ENCODE measurements around the gene ELAVL3. TPM values are rescaled to one million over a fixed set of nuclear protein-coding genes. Genes with fewer than 3 reads are reported as not detected.
A peak's percentile ranks its signal among the peaks of the same experiment; 100 is the strongest.

ELAVL3 gene
- total RNA-seq, 2 experiments from 2014 or later: 0.66 TPM; not detected in 1

DNA sequence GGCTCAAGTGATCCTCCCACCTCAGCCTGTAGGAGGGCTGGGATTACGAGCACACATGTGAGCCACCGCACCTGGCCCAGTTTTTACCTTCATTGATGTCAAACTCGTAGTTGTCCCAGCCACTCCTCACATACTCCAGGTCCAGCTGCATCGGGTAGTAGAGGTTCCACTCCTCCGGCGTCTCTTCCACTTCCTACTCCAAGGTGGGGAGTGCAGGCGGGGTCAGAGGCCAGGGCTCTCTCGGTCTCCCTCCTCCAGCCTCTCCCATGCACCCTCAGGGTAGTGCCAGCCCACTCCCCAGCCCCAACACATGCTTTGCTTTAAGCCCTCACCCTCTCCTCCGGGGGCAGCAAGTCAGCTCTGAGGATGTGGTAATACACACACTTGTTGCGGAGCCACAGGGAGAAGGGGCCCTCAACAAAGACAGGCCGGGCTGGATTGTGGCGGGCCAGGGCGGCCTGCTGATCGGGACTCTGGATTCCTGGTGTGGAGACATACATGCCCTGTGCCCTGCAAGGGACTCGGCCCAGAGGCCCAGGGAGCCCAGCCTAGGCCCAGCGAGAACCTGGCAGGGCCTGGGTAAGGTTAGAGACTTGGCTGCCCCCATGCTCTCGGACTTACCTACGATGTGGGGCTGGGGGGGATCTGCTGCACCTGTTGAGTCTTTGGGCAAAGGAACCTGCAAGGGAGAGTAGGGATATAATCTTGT is 26.7 kb upstream of the ELAVL3 start:
- H3K27ac Mint-ChIP-seq: peak overlapping the region; percentile 53
- Histone ChIP-seq H3K9me3 (ENCODE audit: control insufficient read depth in 1 of 2, insufficient read depth in 1 of 2, low read length in 2 of 2) (no peaks in the 10 kb centered on the region), H3K36me3 (ENCODE audit: insufficient read depth, low read length) (peaks cover under 1% of the 10 kb centered on the region), H3K4me3 (ENCODE audit: low read length) (no peak overlapping the region), H3K27me3 (ENCODE audit: control insufficient read depth in 1 of 2, insufficient read depth in 2 of 2, low read length in 2 of 2) (no peaks in the 10 kb centered on the region), H3K4me1 (ENCODE audit: insufficient read depth, low read length) (peaks cover 20% of the 10 kb centered on the region), H3K27ac (ENCODE audit: low read depth in 1 of 2, low read length in 2 of 2) (no peak overlapping the region)
- H3K9me3 Mint-ChIP-seq: no peaks in the 10 kb centered on the region
- intact Hi-C loops (cut with DNase I, micrococcal nuclease): loop anchor here (1.0 to 10.0 kb wide), 4 partner anchors 20 to 1187 kb away; partner anchors contain the start of genes EPOR (in 1 of the 2), FBXW9 (in 1 of the 2) and SWSAP1 (in 1 of the 2)
- H3K27me3 Mint-ChIP-seq: no peaks in the 10 kb centered on the region
- ChIA-PET POLR2A (interaction anchor here (1.2 kb wide), 1 partner anchor 10 kb away, joined by 3 read pairs; no protein-coding TSS in a partner anchor), CTCF (no interaction called here)
- ATAC-seq (ENCODE audit: poor library complexity) (no peak), DNase-seq (no peak)
- H3K4me3 Mint-ChIP-seq: peak overlapping the region; percentile 97
- TF ChIP-seq, protein P1, sequence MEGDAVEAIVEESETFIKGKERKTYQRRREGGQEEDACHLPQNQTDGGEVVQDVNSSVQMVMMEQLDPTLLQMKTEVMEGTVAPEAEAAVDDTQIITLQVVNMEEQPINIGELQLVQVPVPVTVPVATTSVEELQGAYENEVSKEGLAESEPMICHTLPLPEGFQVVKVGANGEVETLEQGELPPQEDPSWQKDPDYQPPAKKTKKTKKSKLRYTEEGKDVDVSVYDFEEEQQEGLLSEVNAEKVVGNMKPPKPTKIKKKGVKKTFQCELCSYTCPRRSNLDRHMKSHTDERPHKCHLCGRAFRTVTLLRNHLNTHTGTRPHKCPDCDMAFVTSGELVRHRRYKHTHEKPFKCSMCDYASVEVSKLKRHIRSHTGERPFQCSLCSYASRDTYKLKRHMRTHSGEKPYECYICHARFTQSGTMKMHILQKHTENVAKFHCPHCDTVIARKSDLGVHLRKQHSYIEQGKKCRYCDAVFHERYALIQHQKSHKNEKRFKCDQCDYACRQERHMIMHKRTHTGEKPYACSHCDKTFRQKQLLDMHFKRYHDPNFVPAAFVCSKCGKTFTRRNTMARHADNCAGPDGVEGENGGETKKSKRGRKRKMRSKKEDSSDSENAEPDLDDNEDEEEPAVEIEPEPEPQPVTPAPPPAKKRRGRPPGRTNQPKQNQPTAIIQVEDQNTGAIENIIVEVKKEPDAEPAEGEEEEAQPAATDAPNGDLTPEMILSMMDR (IDR thresholded peaks at IDR 0.05): no peak
- H3K36me3 Mint-ChIP-seq (ENCODE audit: low read depth): peaks cover 36% of the 10 kb centered on the region
- H3K4me1 Mint-ChIP-seq (ENCODE audit: low read depth): peaks cover 14% of the 10 kb centered on the region

DNA sequence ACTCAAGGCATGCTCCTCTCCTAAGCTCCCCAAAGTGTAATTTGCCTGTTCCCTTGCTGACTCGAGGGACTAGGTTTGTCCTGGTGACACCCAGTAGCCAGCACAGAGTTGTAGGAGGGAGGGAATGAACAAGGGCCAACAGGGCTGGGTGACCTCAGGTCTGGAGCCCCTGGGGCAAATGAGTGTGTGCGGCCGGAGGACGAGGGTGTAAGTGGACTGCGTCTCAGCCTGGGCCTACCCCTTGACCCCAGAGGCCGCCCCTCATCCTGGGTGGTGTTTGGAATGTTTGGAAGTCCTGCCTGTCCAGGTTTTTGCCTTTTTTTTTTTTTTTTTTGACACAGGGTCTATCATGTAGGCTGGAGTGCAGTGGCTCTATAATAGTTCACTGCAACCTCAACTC is 26.1 kb upstream of the ELAVL3 start:
- CTCF ChIA-PET: no interaction called here
- no peaks in the 10 kb centered on the region for H3K27me3 ChIP-seq (ENCODE audit: control insufficient read depth in 1 of 2, insufficient read depth in 2 of 2, low read length in 2 of 2)
- POLR2A ChIA-PET: interaction anchor here (1.2 kb wide), 1 partner anchor 9 kb away, joined by 3 read pairs; no protein-coding TSS in a partner anchor
- intact Hi-C loops (cut with DNase I, micrococcal nuclease): loop anchor here (1.0 to 10.0 kb wide), 4 partner anchors 20 to 1188 kb away; partner anchors contain the start of genes EPOR (in 1 of the 2), FBXW9 (in 1 of the 2) and SWSAP1 (in 1 of the 2)
- Mint-ChIP-seq H3K36me3 (ENCODE audit: low read depth) (peaks cover 32% of the 10 kb centered on the region), H3K27me3 (no peaks in the 10 kb centered on the region), H3K4me3 (peak overlapping the region; percentile 97), H3K27ac (peak overlapping the region; percentile 53), H3K4me1 (ENCODE audit: low read depth) (peaks cover 14% of the 10 kb centered on the region), H3K9me3 (no peaks in the 10 kb centered on the region)
- H3K27ac ChIP-seq (ENCODE audit: low read depth in 1 of 2, low read length in 2 of 2): no peak overlapping the region
- H3K36me3 ChIP-seq (ENCODE audit: insufficient read depth, low read length): no peaks in the 10 kb centered on the region
- no peak for ATAC-seq (ENCODE audit: poor library complexity)
- TF ChIP-seq, protein P1 (IDR thresholded peaks at IDR 0.05): no peak
- H3K9me3 ChIP-seq (ENCODE audit: control insufficient read depth in 1 of 2, insufficient read depth in 1 of 2, low read length in 2 of 2): no peaks in the 10 kb centered on the region
- no peak overlapping the region for H3K4me3 ChIP-seq (ENCODE audit: low read length)
- DNase-seq: no peak
- peaks cover 20% of the 10 kb centered on the region for H3K4me1 ChIP-seq (ENCODE audit: insufficient read depth, low read length)

DNA sequence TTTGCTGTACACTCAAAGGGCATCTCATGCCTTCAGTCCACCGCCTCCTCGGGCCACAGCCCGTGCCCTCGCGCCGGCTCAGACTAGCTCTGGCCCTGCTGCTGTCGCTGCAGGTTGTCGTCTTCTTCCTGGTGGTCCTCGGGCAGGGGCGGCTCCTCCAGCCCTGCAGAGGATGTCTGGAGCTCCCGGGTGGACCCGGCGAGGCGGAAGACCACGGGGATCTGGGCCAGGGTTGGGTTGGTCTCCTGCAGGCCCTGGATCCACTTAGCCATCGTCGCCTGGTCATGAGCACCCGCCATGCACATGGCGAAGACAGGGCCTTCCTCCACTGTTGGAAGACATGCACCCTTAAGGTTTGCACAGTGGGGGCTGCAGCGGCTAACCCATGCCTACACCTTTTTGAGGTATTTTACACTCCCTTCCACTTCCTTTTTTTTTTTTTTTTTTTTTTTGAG is 25.3 kb upstream of the ELAVL3 start:
- Histone ChIP-seq H3K4me1 (ENCODE audit: insufficient read depth, low read length) (peaks cover 20% of the 10 kb centered on the region), H3K36me3 (ENCODE audit: insufficient read depth, low read length) (no peaks in the 10 kb centered on the region), H3K9me3 (ENCODE audit: control insufficient read depth in 1 of 2, insufficient read depth in 1 of 2, low read length in 2 of 2) (no peaks in the 10 kb centered on the region), H3K27me3 (ENCODE audit: control insufficient read depth in 1 of 2, insufficient read depth in 2 of 2, low read length in 2 of 2) (no peaks in the 10 kb centered on the region), H3K27ac (ENCODE audit: low read depth in 1 of 2, low read length in 2 of 2) (peak overlapping the region; percentile 52 to 96), H3K4me3 (ENCODE audit: low read length) (peak overlapping the region; percentile 71)
- no peaks in the 10 kb centered on the region for H3K9me3 Mint-ChIP-seq
- ATAC-seq (ENCODE audit: poor library complexity): peak; percentile 5
- H3K27me3 Mint-ChIP-seq: no peaks in the 10 kb centered on the region
- peak overlapping the region; percentile 97 for H3K4me3 Mint-ChIP-seq
- peaks cover 14% of the 10 kb centered on the region for H3K4me1 Mint-ChIP-seq (ENCODE audit: low read depth)
- intact Hi-C loops (cut with DNase I, micrococcal nuclease): loop anchor here (5.0 to 10.0 kb wide), 3 partner anchors 124 to 1189 kb away; partner anchors contain the start of genes EPOR (in 1 of the 2), FBXW9 (in 1 of the 2) and SWSAP1 (in 1 of the 2)
- TF ChIP-seq, protein P1 (IDR thresholded peaks at IDR 0.05): no peak
- no peak for DNase-seq
- peak overlapping the region; percentile 95 for H3K27ac Mint-ChIP-seq
- ChIA-PET POLR2A (interaction anchor here (0.6 to 1.2 kb wide), 2 partner anchors 8 to 23 kb away, joined by 3 read pairs; partner anchors contain the start of gene ECSIT), CTCF (no interaction called here)
- H3K36me3 Mint-ChIP-seq (ENCODE audit: low read depth): peaks cover 26% of the 10 kb centered on the region
